NCI-H2081 treated with DMSO at 0.1 percent for 48 hours (cell line): Measurements from ENCODE around the gene ATG3.
"Not testable (repeated sequence)": the region's sequence is repeated elsewhere in the genome, so short reads cannot be mapped to it uniquely, and the experiment has no call there.

Source experiments
- DNase-seq: peaks from one replicate; lab custom pipeline; 2025; lab: John Stamatoyannopoulos, UW

The ATG3 gene

DNA sequence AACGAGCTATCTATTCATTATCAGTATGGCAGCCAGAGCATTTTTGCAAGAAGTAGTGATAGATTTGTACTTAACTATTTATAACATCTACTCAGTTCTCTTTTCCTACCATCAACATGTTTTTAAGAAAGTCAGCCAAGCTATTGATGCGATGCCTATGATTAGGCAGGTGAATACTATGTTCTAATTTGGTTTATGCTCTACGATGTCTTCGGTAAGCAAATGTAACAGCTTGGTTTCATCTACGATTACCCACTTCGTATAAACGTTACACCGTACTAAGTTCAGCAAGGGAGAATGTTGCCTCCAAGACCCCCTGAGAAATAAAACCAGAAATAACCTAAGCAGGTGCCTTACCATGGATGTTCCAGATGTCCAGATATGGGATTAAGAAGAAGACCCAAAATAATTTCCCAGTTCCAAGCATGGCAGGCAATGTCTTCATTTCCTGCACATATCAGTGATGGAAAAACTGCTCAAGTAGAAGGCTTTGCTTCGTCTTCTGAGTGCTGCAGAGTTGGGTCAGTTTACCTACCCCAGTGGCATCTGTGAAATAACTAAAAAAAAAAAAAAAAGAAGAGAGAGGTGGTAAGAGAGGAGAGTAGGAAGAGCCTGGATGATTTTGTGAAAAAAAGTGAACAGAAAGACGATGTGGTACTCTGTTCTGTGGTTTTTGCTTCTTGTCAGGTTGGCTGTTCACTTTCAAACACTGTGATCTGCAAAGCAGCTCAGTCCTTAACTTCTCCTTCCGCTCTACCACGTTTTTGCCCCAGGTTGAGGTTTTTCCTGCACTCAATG lies 62.6 kb downstream of the ATG3 start, which contains the start of gene BTLA:
Gene BTLA (minus strand): TSS at position 559 of the 798 bp plus-strand sequence. CDS start 114 bp downstream, at position 445.
- DNase-seq, result no peak

DNA sequence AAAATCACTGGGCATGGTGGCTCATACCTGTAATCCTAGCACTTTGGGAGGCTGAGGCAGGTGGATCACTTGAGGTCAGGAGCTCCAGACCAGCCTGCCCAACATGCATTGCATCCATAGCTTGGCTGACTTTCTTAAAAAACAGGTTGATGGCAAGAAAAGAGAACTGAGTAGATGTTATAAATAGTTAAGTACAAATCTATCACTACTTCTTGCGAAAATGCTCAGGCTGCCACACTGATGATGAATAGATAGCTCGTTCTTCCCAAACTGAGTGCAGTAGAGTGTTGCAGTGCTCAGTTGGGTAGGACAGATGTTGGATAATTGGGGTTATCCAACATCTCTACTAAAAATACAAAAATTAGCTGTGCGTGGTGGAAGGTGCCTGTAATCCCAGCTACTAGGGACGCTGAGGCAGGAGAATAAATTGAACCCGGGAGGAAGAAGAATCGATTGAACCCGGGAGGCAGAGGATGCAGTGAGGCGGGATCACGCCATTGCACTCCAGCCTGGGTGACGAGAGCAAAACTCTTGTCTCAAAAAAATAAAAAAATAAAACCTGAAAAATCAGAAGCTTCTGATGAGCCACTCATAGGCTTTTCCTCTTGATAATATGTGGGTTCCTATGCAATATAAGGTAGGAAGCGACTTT lies 63.7 kb downstream of the ATG3 start:
- no peak for DNase-seq

DNA sequence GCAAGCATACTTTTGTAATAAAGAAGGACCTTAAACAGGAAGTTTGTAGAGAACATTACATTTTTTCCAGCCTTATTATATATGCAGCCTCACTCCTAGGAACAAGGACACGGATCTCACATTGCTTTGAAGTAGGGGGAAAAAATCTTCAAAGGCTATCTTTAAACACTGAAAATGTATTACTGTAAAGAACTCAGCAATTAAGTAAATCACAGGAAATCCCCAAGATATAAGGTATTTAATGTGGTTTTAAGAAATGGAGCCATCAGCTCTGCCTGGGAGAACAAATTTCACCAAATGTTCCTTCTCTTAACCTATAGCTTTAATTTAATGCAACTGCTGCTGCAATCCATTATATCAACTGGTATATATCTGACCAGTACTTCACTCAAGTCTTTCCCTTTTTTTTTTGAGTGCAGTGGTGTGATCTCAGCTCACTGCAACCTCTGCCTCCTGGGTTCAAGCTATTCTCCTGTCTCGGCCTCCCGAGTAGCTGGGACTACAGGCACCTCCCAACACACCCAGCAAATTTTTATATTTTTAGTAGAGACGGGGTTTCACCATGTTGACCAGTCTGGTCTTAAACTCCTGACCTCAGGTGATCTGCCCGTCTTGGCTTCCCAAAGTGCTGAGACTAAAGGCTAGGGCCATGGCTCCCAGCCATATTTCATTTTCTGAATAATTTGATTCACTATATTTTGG lies 65.2 kb downstream of the ATG3 start:
- no peak for DNase-seq

DNA sequence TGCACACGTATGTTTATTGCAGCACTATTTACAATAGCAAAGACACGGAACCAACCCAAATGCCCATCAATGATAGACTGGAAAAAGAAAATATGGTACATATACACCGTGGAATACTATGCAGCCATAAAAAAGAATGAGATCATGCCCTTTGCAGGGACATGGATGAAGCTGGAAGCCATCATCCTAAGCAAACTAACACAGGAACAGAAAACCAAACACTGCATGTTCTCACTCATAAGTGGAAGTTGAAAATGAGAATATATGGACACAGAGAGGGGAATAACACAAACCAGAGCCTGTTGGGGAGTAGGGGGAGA lies 67.4 kb downstream of the ATG3 start:
- not testable (repeated sequence) for DNase-seq

GRCh38 chr3:112492124-112492523 lies 69.6 kb downstream of the ATG3 start:
- DNase-seq, result no peak

DNA sequence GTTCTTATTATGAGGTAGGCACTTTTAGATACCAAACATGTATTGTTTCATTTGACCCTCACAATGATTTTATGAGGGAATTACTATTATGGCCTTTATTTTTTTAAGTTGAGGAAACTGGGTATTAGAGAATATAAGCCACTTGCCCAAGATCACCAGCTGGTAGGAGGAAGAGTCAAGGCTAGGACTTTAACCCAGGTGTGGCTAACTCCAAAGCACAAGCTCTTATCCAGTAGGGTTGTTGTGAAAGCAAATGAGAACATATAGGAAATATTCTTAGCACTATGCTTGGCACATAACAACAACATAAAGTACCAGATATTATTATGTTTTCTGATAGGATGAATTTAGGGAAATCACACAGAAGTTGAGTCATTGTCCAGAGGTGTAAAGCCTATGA lies 70.4 kb downstream of the ATG3 start:
- DNase-seq, result no peak

- no peak for DNase-seq
Observed at GRCh38 chr3:112489674-112490479, 71.9 kb downstream of the ATG3 start.

DNA sequence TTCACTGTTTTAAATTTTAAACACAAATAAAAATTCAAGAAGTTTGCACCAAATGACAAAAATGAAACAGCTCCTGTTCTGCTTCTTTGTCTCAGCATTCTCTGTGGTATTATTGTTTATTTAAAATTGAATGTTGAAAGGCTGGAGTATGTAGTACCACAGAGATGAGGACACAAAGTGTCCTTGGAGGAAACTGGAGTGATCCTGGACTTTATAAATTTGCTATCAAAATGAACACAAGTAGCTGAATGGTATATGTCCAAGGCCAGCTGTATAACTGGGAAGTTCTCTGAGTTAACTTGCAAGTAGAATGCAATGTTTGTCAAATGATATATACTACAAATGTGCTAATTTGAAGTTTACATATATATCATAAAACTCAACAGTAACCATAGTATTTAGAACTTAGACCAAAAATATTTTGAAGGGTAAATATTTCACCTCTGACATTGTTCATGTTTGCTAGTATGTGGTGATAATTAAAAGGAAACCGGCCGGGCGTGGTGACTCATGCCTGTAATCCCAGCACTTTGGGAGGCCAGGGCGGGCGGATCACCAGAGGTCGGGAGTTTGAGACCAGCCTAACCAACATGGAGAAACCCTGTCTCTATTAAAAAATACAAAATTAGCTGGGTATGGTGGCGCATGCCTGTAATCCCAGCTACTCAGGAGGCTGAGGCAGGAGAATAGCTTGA lies 74.8 kb downstream of the ATG3 start:
- DNase-seq, result no peak

GRCh38 chr3:112484352-112484751 lies 77.4 kb downstream of the ATG3 start:
- DNase-seq, result no peak

- no peak for DNase-seq
Observed at GRCh38 chr3:112482675-112483074, 79.1 kb downstream of the ATG3 start.
